Measurements from ENCODE around the gene NCF4. TPM values are rescaled to one million over a fixed set of nuclear protein-coding genes. Genes with fewer than 3 reads are reported as not detected.
A peak's percentile ranks its signal among the peaks of the same experiment; 100 is the strongest.

Gene NCF4
- polyA plus RNA-seq, 2 of the 4 experiments (the other 2 are of a cell fraction), result not detected

DNA sequence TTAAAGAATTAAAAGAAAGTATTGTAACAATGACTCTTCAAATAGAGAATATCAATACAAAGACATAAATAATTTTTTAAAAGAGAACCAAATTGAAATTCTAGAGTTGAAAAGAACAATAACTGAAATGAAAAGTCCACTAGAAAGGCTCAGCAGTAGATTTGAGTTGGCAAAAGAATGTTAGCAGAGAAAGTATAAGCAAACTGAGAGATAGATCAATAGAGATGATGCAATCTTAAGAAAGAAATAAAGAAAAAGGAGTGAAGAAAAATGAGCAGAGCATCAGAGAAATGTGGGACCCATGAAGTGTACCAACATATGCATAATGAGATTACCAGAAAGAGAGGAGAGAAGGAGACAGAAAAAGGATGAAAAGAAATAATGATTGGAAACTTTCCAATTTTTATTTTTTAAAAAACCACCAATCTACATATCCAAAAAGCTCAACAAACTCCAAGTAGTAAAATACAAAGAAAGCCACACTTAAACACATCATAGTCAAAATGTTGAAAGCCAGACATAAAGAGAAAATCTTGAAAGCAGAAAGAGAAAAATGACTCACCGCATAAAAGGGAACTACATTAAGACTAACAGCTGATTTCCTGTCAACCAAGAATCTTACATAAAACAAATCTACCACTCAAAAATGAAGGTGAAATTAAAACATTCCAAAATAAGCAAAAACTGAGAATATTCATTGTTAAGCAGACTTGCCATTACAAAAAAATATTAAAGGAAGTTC is 20.9 kb downstream of the NCF4 start:
- WGBS (ENCODE audit: missing lambda C conversion rate), result 97% methylated on average over 1 of the region's 1 CpG
- no peak overlapping the region for H3K4me3 ChIP-seq
- no peak overlapping the region for H3K27ac ChIP-seq
- peaks cover 11% of the 10 kb centered on the region; the same call in 2 of the 3 replicates for H3K4me1 ChIP-seq
- no peak for DNase-seq (ENCODE audit: low read depth in 1 of 2, low spot score in 1 of 2)
- peaks cover 9% of the 10 kb centered on the region; the same call in 2 of the 3 replicates for H3K9me3 ChIP-seq
- POLR2A ChIA-PET, result no interaction called here
- ATAC-seq, result no peak
- no peak for TF ChIP-seq KDM1A (IDR thresholded peaks at IDR 0.05; ENCODE audit: low read depth)
- TF ChIP-seq RNF2 (IDR thresholded peaks at IDR 0.05; ENCODE audit: borderline replicate concordance, low read depth), result no peak
- no peak for TF ChIP-seq FOXS1 (CRISPR knock-in tag; IDR thresholded peaks at IDR 0.05)
- TF ChIP-seq ZNF302 (CRISPR knock-in tag; IDR thresholded peaks at IDR 0.05), result no peak
- no peak overlapping the region for H3K4me2 ChIP-seq
- CTCF ChIA-PET, result interaction anchor here (0.9 to 1.2 kb wide), 3 partner anchors 26 to 91 kb away, joined by 3 read pairs; no protein-coding TSS in a partner anchor
- FAIRE-seq, result no peak

DNA sequence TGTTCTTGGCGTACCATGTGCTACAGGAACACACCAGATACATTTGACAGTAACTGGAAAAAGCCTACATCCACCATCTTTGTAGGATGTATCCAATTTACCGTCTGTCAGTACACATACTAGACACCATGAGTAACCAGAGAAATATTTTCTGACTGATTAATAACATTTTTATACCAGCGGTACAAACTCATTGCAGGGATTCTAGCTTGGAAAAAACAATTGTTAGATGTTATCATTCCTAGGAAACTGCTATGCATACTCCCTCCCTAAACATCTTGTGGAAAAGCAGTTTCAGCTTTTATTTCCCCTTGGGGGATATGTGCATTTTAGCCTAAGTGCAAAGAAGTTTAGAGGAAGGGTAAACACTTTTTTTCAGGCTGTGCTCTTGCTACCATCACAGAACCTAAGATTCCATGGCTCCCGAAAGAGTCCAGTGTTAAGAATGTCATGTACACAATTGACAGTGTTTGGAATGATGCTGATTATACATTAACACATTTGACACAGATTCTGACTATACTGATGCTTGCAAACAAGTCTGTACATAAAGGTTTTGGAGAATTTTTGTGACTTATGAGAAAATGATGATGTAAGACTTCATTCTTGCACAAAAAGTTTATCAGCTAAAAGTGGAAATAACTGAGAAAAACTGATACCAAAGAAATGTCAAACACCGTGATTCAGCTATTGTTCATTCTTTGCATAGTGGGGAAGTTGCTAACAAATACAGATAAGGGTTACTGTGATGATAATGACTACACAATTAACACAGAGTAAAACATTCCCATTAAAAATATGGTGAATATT is 23.7 kb downstream of the NCF4 start:
- ATAC-seq, result no peak; a peak in 1 of 6 replicates
- Histone ChIP-seq H3K4me2 (peak overlapping the region; percentile 49; the same call in 2 of the 3 replicates), H3K9me3 (peaks cover 9% of the 10 kb centered on the region; the same call in 2 of the 3 replicates), H3K27ac (no peak overlapping the region), H3K4me3 (no peak overlapping the region), H3K4me1 (peaks cover 11% of the 10 kb centered on the region; the same call in 2 of the 3 replicates)
- no peak for FAIRE-seq
- ChIA-PET POLR2A (interaction anchor here (0.6 kb wide), 1 partner anchor 558 kb away, joined by 3 read pairs; no protein-coding TSS in a partner anchor), CTCF (interaction anchor here (0.7 to 1.7 kb wide), 3 partner anchors 14 to 391 kb away, joined by 3 to 4 read pairs (median 3); no protein-coding TSS in a partner anchor)
- TF ChIP-seq CEBPB (IDR thresholded peaks at IDR 0.05), result 0 out of 4 replicates have a peak, but pooled peaks of 1 of the 2 experiments have one; percentile 3
- TF ChIP-seq, protein P1, sequence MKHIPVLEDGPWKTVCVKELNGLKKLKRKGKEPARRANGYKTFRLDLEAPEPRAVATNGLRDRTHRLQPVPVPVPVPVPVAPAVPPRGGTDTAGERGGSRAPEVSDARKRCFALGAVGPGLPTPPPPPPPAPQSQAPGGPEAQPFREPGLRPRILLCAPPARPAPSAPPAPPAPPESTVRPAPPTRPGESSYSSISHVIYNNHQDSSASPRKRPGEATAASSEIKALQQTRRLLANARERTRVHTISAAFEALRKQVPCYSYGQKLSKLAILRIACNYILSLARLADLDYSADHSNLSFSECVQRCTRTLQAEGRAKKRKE (CRISPR knock-in tag; IDR thresholded peaks at IDR 0.05; ENCODE audit: low read depth), result no peak
- TF ChIP-seq, protein P2, sequence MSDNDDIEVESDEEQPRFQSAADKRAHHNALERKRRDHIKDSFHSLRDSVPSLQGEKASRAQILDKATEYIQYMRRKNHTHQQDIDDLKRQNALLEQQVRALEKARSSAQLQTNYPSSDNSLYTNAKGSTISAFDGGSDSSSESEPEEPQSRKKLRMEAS (IDR thresholded peaks at IDR 0.05), result no peak
- TF ChIP-seq EHF (CRISPR knock-in tag; IDR thresholded peaks at IDR 0.05), result no peak
- no peak for TF ChIP-seq NFE2L2 (conservative IDR thresholded peaks at IDR 0.05; ENCODE audit: low read length)
- no peak for TF ChIP-seq FOXS1 (CRISPR knock-in tag; IDR thresholded peaks at IDR 0.05)
- no peak for TF ChIP-seq JUNB (IDR thresholded peaks at IDR 0.05)
- TF ChIP-seq, protein P3, sequence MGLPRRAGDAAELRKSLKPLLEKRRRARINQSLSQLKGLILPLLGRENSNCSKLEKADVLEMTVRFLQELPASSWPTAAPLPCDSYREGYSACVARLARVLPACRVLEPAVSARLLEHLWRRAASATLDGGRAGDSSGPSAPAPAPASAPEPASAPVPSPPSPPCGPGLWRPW (IDR thresholded peaks at IDR 0.05), result no peak
- no peak for TF ChIP-seq SMC3 (IDR thresholded peaks at IDR 0.05)
- 9% methylated on average over 4 of the region's 5 CpGs for WGBS (ENCODE audit: missing lambda C conversion rate)
- DNase-seq (ENCODE audit: low read depth in 1 of 2, low spot score in 1 of 2), result no peak

DNA sequence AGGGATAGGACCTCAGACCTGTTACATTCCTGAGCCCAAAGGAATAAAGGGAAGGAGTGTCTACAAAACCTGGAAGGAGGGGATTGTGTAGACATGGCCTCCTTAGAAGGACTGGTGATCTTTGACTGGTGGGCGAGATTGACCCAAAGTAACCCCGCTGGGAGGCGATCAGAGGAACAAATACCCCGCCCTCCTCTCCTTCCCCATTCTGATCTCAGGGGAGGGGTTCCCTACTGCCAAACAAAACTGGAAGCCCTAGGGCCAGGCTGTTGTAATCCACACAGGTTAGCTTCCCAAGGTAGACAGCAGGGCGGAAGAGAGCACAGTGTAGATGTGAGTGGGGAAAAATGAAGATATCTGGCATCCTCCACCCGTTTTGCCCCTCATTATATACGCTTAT is 24.7 kb downstream of the NCF4 start:
- ChIA-PET POLR2A (no interaction called here), CTCF (interaction anchor here (1.7 kb wide), 1 partner anchor 29 kb away, joined by 6 read pairs; no protein-coding TSS in a partner anchor)
- H3K9me3 ChIP-seq, result peaks cover 9% of the 10 kb centered on the region; the same call in 2 of the 3 replicates
- DNase-seq (ENCODE audit: low read depth in 1 of 2, low spot score in 1 of 2) (no peak), ATAC-seq (no peak), FAIRE-seq (no peak)
- no peak overlapping the region for H3K4me2 ChIP-seq
- no peak overlapping the region for H3K27ac ChIP-seq
- no peak for TF ChIP-seq MAFK (IDR thresholded peaks at IDR 0.05; ENCODE audit: partially characterized antibody)
- WGBS (ENCODE audit: missing lambda C conversion rate), result 80% methylated on average over 7 of the region's 7 CpGs
- no peak overlapping the region for H3K4me3 ChIP-seq
- H3K4me1 ChIP-seq, result peaks cover 11% of the 10 kb centered on the region; the same call in 2 of the 3 replicates

DNA sequence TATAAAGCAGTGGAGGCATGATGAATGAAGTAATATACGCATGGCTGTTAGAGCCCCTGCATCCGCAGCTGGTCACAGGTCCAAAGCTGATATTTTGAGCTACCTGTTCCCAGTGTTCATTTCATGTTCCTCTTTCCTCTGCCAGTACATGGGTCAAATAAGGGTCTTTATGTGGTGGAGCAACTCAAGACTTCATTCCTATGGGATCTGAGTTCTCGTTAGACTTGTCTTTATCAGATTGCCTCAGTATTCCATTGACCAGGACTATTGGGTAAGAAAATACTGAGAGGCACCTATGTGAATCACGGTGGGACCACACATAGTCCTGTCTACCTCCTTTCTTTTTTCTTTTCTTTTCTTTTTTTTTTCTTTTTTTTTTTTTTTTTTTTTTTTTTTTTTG is 25.2 kb downstream of the NCF4 start:
- POLR2A ChIA-PET, result no interaction called here
- TF ChIP-seq, protein P4, sequence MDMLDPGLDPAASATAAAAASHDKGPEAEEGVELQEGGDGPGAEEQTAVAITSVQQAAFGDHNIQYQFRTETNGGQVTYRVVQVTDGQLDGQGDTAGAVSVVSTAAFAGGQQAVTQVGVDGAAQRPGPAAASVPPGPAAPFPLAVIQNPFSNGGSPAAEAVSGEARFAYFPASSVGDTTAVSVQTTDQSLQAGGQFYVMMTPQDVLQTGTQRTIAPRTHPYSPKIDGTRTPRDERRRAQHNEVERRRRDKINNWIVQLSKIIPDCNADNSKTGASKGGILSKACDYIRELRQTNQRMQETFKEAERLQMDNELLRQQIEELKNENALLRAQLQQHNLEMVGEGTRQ (IDR thresholded peaks at IDR 0.05), result no peak
- TF ChIP-seq CBX2 (IDR thresholded peaks at IDR 0.05; ENCODE audit: borderline replicate concordance, low read depth) (no peak), EP300 (IDR thresholded peaks at IDR 0.05) (no peak), CHD4 (IDR thresholded peaks at IDR 0.05; ENCODE audit: borderline replicate concordance) (no peak), CBX8 (IDR thresholded peaks at IDR 0.05) (no peak), MAZ (IDR thresholded peaks at IDR 0.05; ENCODE audit: borderline replicate concordance, low read depth, low read length) (no peak), RCOR1 (IDR thresholded peaks at IDR 0.05; ENCODE audit: low read depth, low read length) (no peak), RARB (CRISPR knock-in tag; IDR thresholded peaks at IDR 0.05) (no peak), EHMT2 (IDR thresholded peaks at IDR 0.05; ENCODE audit: low read depth) (no peak)
- TF ChIP-seq, protein P5, sequence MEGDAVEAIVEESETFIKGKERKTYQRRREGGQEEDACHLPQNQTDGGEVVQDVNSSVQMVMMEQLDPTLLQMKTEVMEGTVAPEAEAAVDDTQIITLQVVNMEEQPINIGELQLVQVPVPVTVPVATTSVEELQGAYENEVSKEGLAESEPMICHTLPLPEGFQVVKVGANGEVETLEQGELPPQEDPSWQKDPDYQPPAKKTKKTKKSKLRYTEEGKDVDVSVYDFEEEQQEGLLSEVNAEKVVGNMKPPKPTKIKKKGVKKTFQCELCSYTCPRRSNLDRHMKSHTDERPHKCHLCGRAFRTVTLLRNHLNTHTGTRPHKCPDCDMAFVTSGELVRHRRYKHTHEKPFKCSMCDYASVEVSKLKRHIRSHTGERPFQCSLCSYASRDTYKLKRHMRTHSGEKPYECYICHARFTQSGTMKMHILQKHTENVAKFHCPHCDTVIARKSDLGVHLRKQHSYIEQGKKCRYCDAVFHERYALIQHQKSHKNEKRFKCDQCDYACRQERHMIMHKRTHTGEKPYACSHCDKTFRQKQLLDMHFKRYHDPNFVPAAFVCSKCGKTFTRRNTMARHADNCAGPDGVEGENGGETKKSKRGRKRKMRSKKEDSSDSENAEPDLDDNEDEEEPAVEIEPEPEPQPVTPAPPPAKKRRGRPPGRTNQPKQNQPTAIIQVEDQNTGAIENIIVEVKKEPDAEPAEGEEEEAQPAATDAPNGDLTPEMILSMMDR (IDR thresholded peaks at IDR 0.05), result no peak
- DNase-seq (ENCODE audit: low read depth in 1 of 2, low spot score in 1 of 2), result no peak
- no peak for ATAC-seq
- H3K9me3 ChIP-seq, result peaks cover 9% of the 10 kb centered on the region; the same call in 2 of the 3 replicates
- H3K4me3 ChIP-seq, result no peak overlapping the region
- no peak for FAIRE-seq
- CTCF ChIA-PET, result interaction anchor here (0.7 to 1.7 kb wide), 2 partner anchors 30 to 104 kb away, joined by 3 to 6 read pairs; no protein-coding TSS in a partner anchor
- H3K4me2 ChIP-seq, result no peak overlapping the region
- H3K4me1 ChIP-seq, result peaks cover 11% of the 10 kb centered on the region; the same call in 2 of the 3 replicates
- no peak overlapping the region for H3K27ac ChIP-seq
- 64% methylated on average over 4 of the region's 4 CpGs for whole genome bisulfite sequencing (ENCODE audit: missing lambda C conversion rate)
